Measurements from ENCODE around the gene ANXA2. TPM values are rescaled to one million over a fixed set of nuclear protein-coding genes. Genes with fewer than 3 reads are reported as not detected.

The ANXA2 gene
- total RNA-seq, 3 donors from 2014 or later = 376 to 796 (median 757) TPM

DNA sequence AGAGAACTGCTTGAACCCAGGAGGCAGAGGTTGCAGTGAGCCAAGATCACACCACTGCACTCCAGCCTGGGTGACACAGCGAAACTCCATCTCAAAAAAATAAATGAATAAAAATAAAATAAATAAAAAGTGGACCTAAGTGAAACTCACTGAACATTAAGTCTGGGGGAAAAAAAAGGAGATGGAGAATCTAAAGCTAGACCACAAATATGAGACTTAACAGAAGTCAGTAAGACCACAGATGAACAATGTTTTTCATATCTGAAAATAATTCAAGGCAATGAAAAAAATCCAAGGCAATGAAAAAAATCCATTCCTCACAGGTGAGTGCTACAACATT, 18.6 kb downstream of the ANXA2 start:
- Histone ChIP-seq H3K36me3 (ENCODE audit: low read depth) (no peaks in the 10 kb centered on the region), H3K4me3 (no peak overlapping the region), H3K4me1 (ENCODE audit: low read depth) (no peaks in the 10 kb centered on the region), H3K9me3 (no peaks in the 10 kb centered on the region)
- no peak for DNase-seq
- no peak for ATAC-seq
- TF ChIP-seq, protein P1, sequence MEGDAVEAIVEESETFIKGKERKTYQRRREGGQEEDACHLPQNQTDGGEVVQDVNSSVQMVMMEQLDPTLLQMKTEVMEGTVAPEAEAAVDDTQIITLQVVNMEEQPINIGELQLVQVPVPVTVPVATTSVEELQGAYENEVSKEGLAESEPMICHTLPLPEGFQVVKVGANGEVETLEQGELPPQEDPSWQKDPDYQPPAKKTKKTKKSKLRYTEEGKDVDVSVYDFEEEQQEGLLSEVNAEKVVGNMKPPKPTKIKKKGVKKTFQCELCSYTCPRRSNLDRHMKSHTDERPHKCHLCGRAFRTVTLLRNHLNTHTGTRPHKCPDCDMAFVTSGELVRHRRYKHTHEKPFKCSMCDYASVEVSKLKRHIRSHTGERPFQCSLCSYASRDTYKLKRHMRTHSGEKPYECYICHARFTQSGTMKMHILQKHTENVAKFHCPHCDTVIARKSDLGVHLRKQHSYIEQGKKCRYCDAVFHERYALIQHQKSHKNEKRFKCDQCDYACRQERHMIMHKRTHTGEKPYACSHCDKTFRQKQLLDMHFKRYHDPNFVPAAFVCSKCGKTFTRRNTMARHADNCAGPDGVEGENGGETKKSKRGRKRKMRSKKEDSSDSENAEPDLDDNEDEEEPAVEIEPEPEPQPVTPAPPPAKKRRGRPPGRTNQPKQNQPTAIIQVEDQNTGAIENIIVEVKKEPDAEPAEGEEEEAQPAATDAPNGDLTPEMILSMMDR (IDR thresholded peaks at IDR 0.05) = no peak
- intact Hi-C loops (cut with DNase I, micrococcal nuclease) = no loop called here

DNA sequence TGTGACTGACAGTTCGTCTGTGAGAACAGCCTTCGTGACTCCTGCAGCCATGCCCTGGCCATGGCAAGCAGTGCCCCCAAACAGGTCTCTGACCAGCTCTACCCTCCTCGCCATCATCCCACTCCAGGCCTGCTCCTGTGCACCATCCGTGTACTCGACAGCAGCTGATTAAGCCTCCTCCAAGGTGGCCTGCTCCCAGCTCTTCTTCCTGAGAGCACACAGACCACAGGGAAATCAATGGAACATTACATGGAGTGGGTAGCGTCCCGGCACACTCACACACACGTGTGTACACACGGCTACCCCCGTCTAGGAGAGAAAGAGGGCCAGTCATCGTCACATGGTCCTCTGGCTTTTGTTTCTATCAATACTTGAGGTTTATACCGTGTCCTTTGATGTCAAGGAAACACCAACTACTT, 21.1 kb downstream of the ANXA2 start:
- TF ChIP-seq, protein P1 (IDR thresholded peaks at IDR 0.05) = no peak
- peaks cover 8% of the 10 kb centered on the region for H3K4me1 ChIP-seq (ENCODE audit: low read depth)
- intact Hi-C loops (cut with DNase I, micrococcal nuclease) = no loop called here
- no peak for ATAC-seq
- H3K4me3 ChIP-seq = no peak overlapping the region
- no peaks in the 10 kb centered on the region for H3K36me3 ChIP-seq (ENCODE audit: low read depth)
- H3K9me3 ChIP-seq = no peaks in the 10 kb centered on the region
- no peak for DNase-seq

DNA sequence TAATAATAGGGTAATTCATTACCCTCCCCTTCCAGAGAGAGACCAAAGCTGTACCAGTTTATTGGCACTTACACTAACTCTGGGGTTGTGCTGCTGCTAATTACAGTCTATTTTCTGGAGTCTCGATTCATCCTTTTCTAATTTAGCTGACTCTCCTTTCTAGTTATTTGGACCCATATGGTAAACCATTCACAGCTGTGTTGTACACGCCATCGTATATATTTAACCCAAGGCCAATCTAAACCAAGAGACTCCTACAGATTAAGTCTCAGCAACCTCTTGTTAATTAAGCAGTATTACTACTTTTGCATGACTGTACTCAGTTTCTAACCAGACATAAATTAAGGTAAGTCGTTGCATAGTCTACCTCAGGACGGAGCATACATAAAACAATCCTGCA, 22.5 kb downstream of the ANXA2 start:
- intact Hi-C loops (cut with DNase I, micrococcal nuclease) = no loop called here
- H3K4me1 ChIP-seq (ENCODE audit: low read depth) = peaks cover 15% of the 10 kb centered on the region
- no peak for ATAC-seq

DNA sequence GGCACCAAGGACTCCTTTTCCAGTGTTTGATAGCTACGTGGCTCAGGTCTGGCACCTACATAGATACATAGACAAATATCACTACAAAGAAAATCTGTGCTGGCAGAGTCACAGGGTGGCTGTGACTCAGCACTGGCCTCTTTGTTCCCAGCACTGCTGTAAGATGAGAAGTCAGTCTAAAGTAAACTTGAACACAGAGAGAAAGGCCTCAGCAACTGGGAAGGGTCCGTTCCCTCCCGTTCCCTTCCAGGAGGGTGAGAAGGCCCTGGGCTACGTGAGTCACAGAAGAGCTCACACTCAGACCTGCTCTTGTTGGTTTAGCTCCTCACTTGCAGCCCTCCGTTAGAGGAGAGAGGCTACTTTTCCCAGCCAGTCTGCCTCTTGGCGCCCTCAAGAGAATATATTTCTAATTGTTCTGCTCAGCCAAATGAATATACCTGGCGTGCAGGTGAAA, 23.1 kb downstream of the ANXA2 start:
- no peaks in the 10 kb centered on the region for H3K36me3 ChIP-seq (ENCODE audit: low read depth)
- DNase-seq (no peak), ATAC-seq (peak; percentile 54)
- TF ChIP-seq, protein P1 (IDR thresholded peaks at IDR 0.05) = no peak
- no peak overlapping the region for H3K4me3 ChIP-seq
- intact Hi-C loops (cut with DNase I, micrococcal nuclease) = no loop called here
- H3K9me3 ChIP-seq = no peaks in the 10 kb centered on the region
- peaks cover 15% of the 10 kb centered on the region for H3K4me1 ChIP-seq (ENCODE audit: low read depth)

More for the DNA sequence above, 22.5 kb downstream of the ANXA2 start:
- no peak for DNase-seq
- Histone ChIP-seq H3K36me3 (ENCODE audit: low read depth) (no peaks in the 10 kb centered on the region), H3K9me3 (no peaks in the 10 kb centered on the region), H3K4me3 (no peak overlapping the region)
- TF ChIP-seq, protein P1 (IDR thresholded peaks at IDR 0.05) = no peak

DNA sequence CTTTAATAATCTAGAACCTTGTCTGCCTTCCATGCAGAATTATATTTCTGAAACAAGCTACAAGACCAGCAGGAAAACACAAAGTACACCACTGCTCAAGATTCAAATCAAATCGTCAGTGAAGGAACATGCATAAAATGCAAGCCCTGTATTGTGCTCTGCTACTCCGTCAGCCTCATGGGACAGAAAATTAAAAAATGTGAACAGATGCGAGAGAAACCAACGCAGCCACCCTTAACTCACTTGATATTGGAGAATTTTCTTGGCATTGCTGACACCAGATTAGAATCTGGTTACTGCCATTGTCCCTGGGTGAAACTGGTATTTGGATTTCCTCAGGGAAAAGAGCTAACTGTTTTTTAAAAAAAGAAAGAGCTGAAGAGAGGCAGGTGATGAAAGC, 23.6 kb downstream of the ANXA2 start:
- H3K4me1 ChIP-seq (ENCODE audit: low read depth) = peaks cover 15% of the 10 kb centered on the region
- TF ChIP-seq, protein P1 (IDR thresholded peaks at IDR 0.05) = no peak
- ATAC-seq = no peak

DNA sequence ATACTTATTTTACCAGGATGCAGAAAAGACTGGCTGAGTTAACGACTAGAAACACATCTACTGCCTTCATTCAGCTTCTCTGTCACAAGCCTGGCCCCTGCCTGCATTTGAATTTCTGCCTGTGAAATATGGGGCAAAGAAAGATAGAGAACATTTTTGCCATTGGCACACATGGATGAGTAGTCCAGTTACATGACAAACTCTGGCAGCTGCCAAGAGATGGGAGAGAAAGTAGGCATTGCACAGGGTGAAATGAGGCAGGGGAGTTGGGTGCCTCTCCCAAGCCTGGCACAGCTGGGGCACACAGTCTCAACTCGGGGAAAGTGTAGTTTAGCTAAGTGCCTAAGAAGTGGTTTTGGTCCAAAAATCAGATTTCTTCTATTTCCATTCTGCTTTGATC, 24.0 kb downstream of the ANXA2 start:
- Histone ChIP-seq H3K4me3 (no peak overlapping the region), H3K4me1 (ENCODE audit: low read depth) (peaks cover 15% of the 10 kb centered on the region), H3K36me3 (ENCODE audit: low read depth) (no peaks in the 10 kb centered on the region), H3K9me3 (no peaks in the 10 kb centered on the region)
- DNase-seq = no peak
- intact Hi-C loops (cut with DNase I, micrococcal nuclease) = no loop called here
- no peak for ATAC-seq
- TF ChIP-seq, protein P1 (IDR thresholded peaks at IDR 0.05) = no peak

More for the DNA sequence above, 23.6 kb downstream of the ANXA2 start:
- H3K9me3 ChIP-seq = no peaks in the 10 kb centered on the region
- intact Hi-C loops (cut with DNase I, micrococcal nuclease) = no loop called here
- no peaks in the 10 kb centered on the region for H3K36me3 ChIP-seq (ENCODE audit: low read depth)
- DNase-seq = no peak
- no peak overlapping the region for H3K4me3 ChIP-seq
